ENCODE data around the gene SIAH3. TPM values are rescaled to one million over a fixed set of nuclear protein-coding genes. Genes with fewer than 3 reads are reported as not detected.

Gene SIAH3
- total and polyA plus RNA-seq, 10 of the 15 experiments (the other 5 are each of a cell fraction or from before 2014, with no cell fraction given) = not detected

GRCh38 chr13:45889590-45890243 lies 38.2 kb upstream of the SIAH3 start:
- FAIRE-seq (no peak), ATAC-seq (no peak), DNase-seq (ENCODE audit: low read depth, low spot score) (no peak)
- WGBS (ENCODE audit: insufficient coverage, insufficient replicate concordance, low lambda C conversion rate, missing lambda C conversion rate) = 65% methylated on average over 5 of the region's 5 CpGs
- H3K36me3 ChIP-seq (ENCODE audit: control insufficient read depth in 2 of 2, insufficient read depth in 2 of 2, low read length in 1 of 2) = no peaks in the 10 kb centered on the region
- TF ChIP-seq E2F4 (IDR thresholded peaks at IDR 0.05; ENCODE audit: low read depth, low read length) = no peak
- no peak for TF ChIP-seq TBL1XR1 (IDR thresholded peaks at IDR 0.05; ENCODE audit: low read depth, low read length)
- no peak for TF ChIP-seq IRF5 (IDR thresholded peaks at IDR 0.05; ENCODE audit: borderline replicate concordance)
- TF ChIP-seq ZNF207 (IDR thresholded peaks at IDR 0.05; ENCODE audit: borderline replicate concordance) = no peak
- TF ChIP-seq IRF4 (IDR thresholded peaks at IDR 0.05; ENCODE audit: low read depth, low read length) = no peak
- no peak for TF ChIP-seq ZBTB4 (CRISPR knock-in tag; IDR thresholded peaks at IDR 0.05)
- no peak for TF ChIP-seq POLR2A (IDR thresholded peaks at IDR 0.05; ENCODE audit: low read depth, low read length)
- no peak for TF ChIP-seq CHD1 (IDR thresholded peaks at IDR 0.05; ENCODE audit: low read depth, low read length)
- TF ChIP-seq ZNF622 (IDR thresholded peaks at IDR 0.05) = no peak
- no peak for TF ChIP-seq CHD2 (IDR thresholded peaks at IDR 0.05; ENCODE audit: borderline replicate concordance, low read depth, low read length)
- TF ChIP-seq NBN (IDR thresholded peaks at IDR 0.05) = no peak
- no peak for TF ChIP-seq ELK1 (IDR thresholded peaks at IDR 0.05; ENCODE audit: low read depth, low read length)
- TF ChIP-seq FOXK2 (IDR thresholded peaks at IDR 0.05) = no peak
- no peak for TF ChIP-seq YY1 (IDR thresholded peaks at IDR 0.05; ENCODE audit: low read depth, low read length)
- TF ChIP-seq NRF1 (conservative IDR thresholded peaks at IDR 0.05; ENCODE audit: low read depth, low read length) = no peak
- BruUV-seq (replicated peaks) = no TSS peak
- in situ Hi-C loops (cut with MboI) = no loop called here
- H3K4me3 ChIP-seq = no peak overlapping the region
- no peaks in the 10 kb centered on the region; the same call in 1 of the 2 replicates for H4K20me1 ChIP-seq (ENCODE audit: control insufficient read depth, insufficient read depth)
- RAD21 ChIA-PET (ENCODE audit: unreplicated experiment) = no interaction called here
- SMC1A ChIA-PET (ENCODE audit: uncharacterized antibody, unreplicated experiment) = no interaction called here
- no peak overlapping the region for H3K4me2 ChIP-seq (ENCODE audit: control insufficient read depth, insufficient read depth)
- H3K4me1 ChIP-seq (ENCODE audit: control insufficient read depth, insufficient read depth, low read length) = no peaks in the 10 kb centered on the region
- H3K79me2 ChIP-seq (ENCODE audit: control insufficient read depth, insufficient read depth, low read length) = no peaks in the 10 kb centered on the region
- H3K27ac ChIP-seq (ENCODE audit: control insufficient read depth, insufficient read depth) = no peak overlapping the region
- H3K9me3 ChIP-seq (replicated peaks; ENCODE audit: control insufficient read depth, insufficient read depth, low read length) = no peaks in the 10 kb centered on the region
- CTCF ChIA-PET = interaction anchor here (1.1 kb wide), 1 partner anchor 18 kb away, joined by 3 read pairs; no protein-coding TSS in a partner anchor
- intact Hi-C loops (cut with micrococcal nuclease; ENCODE audit: unreplicated experiment) = no loop called here
- POLR2A ChIA-PET = no interaction called here
- H3K9ac ChIP-seq (ENCODE audit: control insufficient read depth, insufficient read depth, low read length) = no peak overlapping the region
- H3K27me3 ChIP-seq (replicated peaks in 1 of 2; ENCODE audit: control insufficient read depth in 2 of 2, insufficient read depth in 2 of 2, low read length in 1 of 2) = peaks cover 0 to 2% of the 10 kb centered on the region in 2 experiments; a peak in 1 of 4 replicates
- H2AFZ ChIP-seq (ENCODE audit: control insufficient read depth, low read depth, low read length) = no peak overlapping the region

Data from GM12878 (cell line).